Activated T-helper 1 cell treated with anti-CD3 and anti-CD28 coated beads, Interleukin-12 subunit alpha, Interleukin-12 subunit beta, Interleukin-2, Interleukin-4 antibody, amounts not matched to agents 30 ng/mL and 10 ng/mL and 1 ng/mL, durations not matched to agents 14 hours and 24 hours and 36 hours (primary cell): ENCODE results near the gene ANKRD31. TPM values are rescaled to one million over a fixed set of nuclear protein-coding genes. Genes with fewer than 3 reads are reported as not detected.
"Not testable (repeated sequence)": the region's sequence is repeated elsewhere in the genome, so short reads cannot be mapped to it uniquely, and the experiment has no call there.

Source experiments
- DNase-seq: peaks from one replicate; pipeline ENCODE4 v3.0.0; 2021; ENCODE audit warnings: low spot score
- H3K27ac Mint-ChIP-seq: one replicate; pipeline ENCODE4 v1.8.0; 2021; ENCODE audit warnings: mild to moderate bottlenecking, mixed read lengths
- H3K27me3 Mint-ChIP-seq: one replicate; pipeline ENCODE4 v1.8.0; 2022; ENCODE audit warnings: mild to moderate bottlenecking, moderate library complexity, mixed read lengths; ENCODE audit not compliant: insufficient read depth
- H3K36me3 Mint-ChIP-seq: one replicate; pipeline ENCODE4 v1.8.0; 2021; ENCODE audit warnings: low read depth, mixed read lengths
- H3K4me1 Mint-ChIP-seq: one replicate; pipeline ENCODE4 v1.8.0; 2021; ENCODE audit warnings: low read depth, mixed read lengths
- H3K4me3 Mint-ChIP-seq: one replicate; pipeline ENCODE4 v1.8.0; 2021; ENCODE audit warnings: mild to moderate bottlenecking, moderate library complexity, mixed read lengths
- H3K9me3 Mint-ChIP-seq: one replicate; pipeline ENCODE4 v1.8.0; 2021; ENCODE audit warnings: mixed read lengths
- intact Hi-C: fragments of 100-400 bp; cut with micrococcal nuclease; formaldehyde crosslinking; loops from one replicate; pipeline ENCODE4 v1.15.1; 2024
- total RNA-seq: library from RNA; stranded (reverse); gene quantifications from 2 replicates; pipeline ENCODE4 v1.2.3, GENCODE V29; 2022

Gene ANKRD31
- total RNA-seq, 1 donor from 2014 or later: 0.36 TPM

GRCh38 chr5:75167345-75167744 lies 69.3 kb downstream of the ANKRD31 start:
- Mint-ChIP-seq H3K4me3 (no peak overlapping the region), H3K27ac (no peak overlapping the region)
- intact Hi-C loops: no loop called here

GRCh38 chr5:75161508-75161907 lies 75.2 kb downstream of the ANKRD31 start:
- H3K4me3 Mint-ChIP-seq, H3K36me3 Mint-ChIP-seq, H3K27ac Mint-ChIP-seq, H3K27me3 Mint-ChIP-seq, H3K4me1 Mint-ChIP-seq, DNase-seq, intact Hi-C loops: not testable (repeated sequence)
- H3K9me3 Mint-ChIP-seq: peaks cover 35% of the 10 kb centered on the region

More at GRCh38 chr5:75167345-75167744, 69.3 kb downstream of the ANKRD31 start:
- no peak for DNase-seq
- H3K36me3 Mint-ChIP-seq: no peaks in the 10 kb centered on the region
- no peaks in the 10 kb centered on the region for H3K4me1 Mint-ChIP-seq
- H3K9me3 Mint-ChIP-seq: peaks cover under 1% of the 10 kb centered on the region
- H3K27me3 Mint-ChIP-seq: no peaks in the 10 kb centered on the region

- no peak for DNase-seq
- intact Hi-C loops: no loop called here
- Mint-ChIP-seq H3K9me3 (peaks cover 27% of the 10 kb centered on the region), H3K4me3 (no peak overlapping the region), H3K27ac (no peak overlapping the region), H3K27me3 (no peaks in the 10 kb centered on the region), H3K36me3 (peaks cover 2% of the 10 kb centered on the region), H3K4me1 (no peaks in the 10 kb centered on the region)
Measured at GRCh38 chr5:75156585-75156984, 80.1 kb downstream of the ANKRD31 start.

- Mint-ChIP-seq H3K4me3 (no peak overlapping the region), H3K9me3 (peaks cover 8% of the 10 kb centered on the region), H3K36me3 (peaks cover 2% of the 10 kb centered on the region), H3K27ac (no peak overlapping the region), H3K27me3 (no peaks in the 10 kb centered on the region), H3K4me1 (no peaks in the 10 kb centered on the region)
- intact Hi-C loops: no loop called here
- DNase-seq: no peak
Measured at GRCh38 chr5:75152860-75153259, 83.8 kb downstream of the ANKRD31 start.

- no peaks in the 10 kb centered on the region for H3K27me3 Mint-ChIP-seq
- no peak overlapping the region for H3K4me3 Mint-ChIP-seq
- H3K27ac Mint-ChIP-seq: no peak overlapping the region
- no peaks in the 10 kb centered on the region for H3K36me3 Mint-ChIP-seq
- intact Hi-C loops: no loop called here
- no peak for DNase-seq
- peaks cover 13% of the 10 kb centered on the region for H3K9me3 Mint-ChIP-seq
- no peaks in the 10 kb centered on the region for H3K4me1 Mint-ChIP-seq
Measured at GRCh38 chr5:75148051-75148450, 88.6 kb downstream of the ANKRD31 start.

GRCh38 chr5:75142566-75143136 lies 94.0 kb downstream of the ANKRD31 start:
- intact Hi-C loops: no loop called here

GRCh38 chr5:75140277-75140676 lies 96.4 kb downstream of the ANKRD31 start:
- no peak for DNase-seq
- H3K36me3 Mint-ChIP-seq: no peaks in the 10 kb centered on the region
- H3K9me3 Mint-ChIP-seq: peaks cover 10% of the 10 kb centered on the region
- no peaks in the 10 kb centered on the region for H3K27me3 Mint-ChIP-seq
- no peak overlapping the region for H3K27ac Mint-ChIP-seq
- no peak overlapping the region for H3K4me3 Mint-ChIP-seq
- no peaks in the 10 kb centered on the region for H3K4me1 Mint-ChIP-seq
- intact Hi-C loops: no loop called here

More at GRCh38 chr5:75142566-75143136, 94.0 kb downstream of the ANKRD31 start:
- no peak overlapping the region for H3K27ac Mint-ChIP-seq
- H3K36me3 Mint-ChIP-seq: no peaks in the 10 kb centered on the region
- peaks cover 8% of the 10 kb centered on the region for H3K9me3 Mint-ChIP-seq
- no peaks in the 10 kb centered on the region for H3K27me3 Mint-ChIP-seq
- no peaks in the 10 kb centered on the region for H3K4me1 Mint-ChIP-seq
- H3K4me3 Mint-ChIP-seq: no peak overlapping the region
- no peak for DNase-seq

- Mint-ChIP-seq H3K4me1 (no peaks in the 10 kb centered on the region), H3K4me3 (no peak overlapping the region), H3K9me3 (peaks cover 4% of the 10 kb centered on the region), H3K36me3 (no peaks in the 10 kb centered on the region), H3K27ac (no peak overlapping the region), H3K27me3 (no peaks in the 10 kb centered on the region)
- intact Hi-C loops: no loop called here
- no peak for DNase-seq
Measured at GRCh38 chr5:75138689-75139088, 98.0 kb downstream of the ANKRD31 start.

GRCh38 chr5:75130818-75131349 lies 105.8 kb downstream of the ANKRD31 start:
- no peaks in the 10 kb centered on the region for H3K36me3 Mint-ChIP-seq
- peaks cover 8% of the 10 kb centered on the region for H3K9me3 Mint-ChIP-seq
- no peaks in the 10 kb centered on the region for H3K4me1 Mint-ChIP-seq
- DNase-seq: no peak
- no peaks in the 10 kb centered on the region for H3K27me3 Mint-ChIP-seq
- H3K4me3 Mint-ChIP-seq: no peak overlapping the region
- no peak overlapping the region for H3K27ac Mint-ChIP-seq
- intact Hi-C loops: no loop called here

- Mint-ChIP-seq H3K4me3 (no peak overlapping the region), H3K27ac (no peak overlapping the region), H3K4me1 (no peaks in the 10 kb centered on the region), H3K27me3 (no peaks in the 10 kb centered on the region), H3K9me3 (peaks cover 8% of the 10 kb centered on the region), H3K36me3 (no peaks in the 10 kb centered on the region)
- intact Hi-C loops: no loop called here
- DNase-seq: no peak
Measured at GRCh38 chr5:75116856-75117255, 119.8 kb downstream of the ANKRD31 start.

GRCh38 chr5:75114311-75114710 lies 122.4 kb downstream of the ANKRD31 start:
- not testable (repeated sequence) for H3K4me1 Mint-ChIP-seq

GRCh38 chr5:75113354-75114113 lies 123.1 kb downstream of the ANKRD31 start:
- Mint-ChIP-seq H3K36me3 (no peaks in the 10 kb centered on the region), H3K27ac (no peak overlapping the region), H3K4me3 (no peak overlapping the region), H3K4me1 (no peaks in the 10 kb centered on the region), H3K9me3 (no peaks in the 10 kb centered on the region), H3K27me3 (no peaks in the 10 kb centered on the region)
- no peak for DNase-seq
- intact Hi-C loops: no loop called here

More at GRCh38 chr5:75114311-75114710, 122.4 kb downstream of the ANKRD31 start:
- DNase-seq, H3K27ac Mint-ChIP-seq, H3K27me3 Mint-ChIP-seq, H3K9me3 Mint-ChIP-seq, intact Hi-C loops, H3K36me3 Mint-ChIP-seq, H3K4me3 Mint-ChIP-seq: not testable (repeated sequence)

GRCh38 chr5:75108931-75109596 lies 127.6 kb downstream of the ANKRD31 start:
- Mint-ChIP-seq H3K27ac (no peak overlapping the region), H3K4me3 (no peak overlapping the region), H3K9me3 (no peaks in the 10 kb centered on the region), H3K4me1 (no peaks in the 10 kb centered on the region), H3K27me3 (no peaks in the 10 kb centered on the region), H3K36me3 (no peaks in the 10 kb centered on the region)
- no peak for DNase-seq
- intact Hi-C loops: no loop called here
